ENCODE measurements around the gene ZNF536. TPM values are rescaled to one million over a fixed set of nuclear protein-coding genes. Genes with fewer than 3 reads are reported as not detected.
"Not testable (repeated sequence)": the region's sequence is repeated elsewhere in the genome, so short reads cannot be mapped to it uniquely, and the experiment has no call there.

Gene ZNF536
- polyA plus RNA-seq, 3 donors = 2.7 to 3.4 (median 2.9) TPM

- no peak for DNase-seq (ENCODE audit: extremely low read depth in 1 of 11, low read depth in 9 of 11, low spot score in 4 of 11)
These were observed 80.7 kb downstream of the ZNF536 start for GRCh38 chr19:30452931-30453330.

- DNase-seq (ENCODE audit: extremely low read depth in 1 of 11, low read depth in 9 of 11, low spot score in 4 of 11) = no peak
These were observed 81.6 kb downstream of the ZNF536 start for GRCh38 chr19:30453743-30454142.

GRCh38 chr19:30455881-30456280 lies 83.7 kb downstream of the ZNF536 start:
- DNase-seq (ENCODE audit: extremely low read depth in 1 of 11, low read depth in 9 of 11, low spot score in 4 of 11) = no peak

GRCh38 chr19:30457484-30457883 lies 85.3 kb downstream of the ZNF536 start:
- no peak for DNase-seq (ENCODE audit: extremely low read depth in 1 of 11, low read depth in 9 of 11, low spot score in 4 of 11)

GRCh38 chr19:30459859-30460258 lies 87.7 kb downstream of the ZNF536 start:
- DNase-seq (ENCODE audit: extremely low read depth in 1 of 11, low read depth in 9 of 11, low spot score in 4 of 11) = no peak

- DNase-seq (ENCODE audit: extremely low read depth in 1 of 11, low read depth in 9 of 11, low spot score in 4 of 11) = no peak
These were observed 92.0 kb downstream of the ZNF536 start for GRCh38 chr19:30464162-30464561.

- DNase-seq (ENCODE audit: extremely low read depth in 1 of 11, low read depth in 9 of 11, low spot score in 4 of 11) = not testable (repeated sequence)
These were observed 94.4 kb downstream of the ZNF536 start for GRCh38 chr19:30466598-30466997.

- DNase-seq (ENCODE audit: extremely low read depth in 1 of 11, low read depth in 9 of 11, low spot score in 4 of 11) = no peak
These were observed 95.1 kb downstream of the ZNF536 start for GRCh38 chr19:30467239-30467638.

GRCh38 chr19:30469774-30470173 lies 97.6 kb downstream of the ZNF536 start:
- DNase-seq (ENCODE audit: extremely low read depth in 1 of 11, low read depth in 9 of 11, low spot score in 4 of 11) = no peak

- no peak for DNase-seq (ENCODE audit: extremely low read depth in 1 of 11, low read depth in 9 of 11, low spot score in 4 of 11)
These were observed 99.3 kb downstream of the ZNF536 start for GRCh38 chr19:30471441-30471840.

- no peak for DNase-seq (ENCODE audit: extremely low read depth in 1 of 11, low read depth in 9 of 11, low spot score in 4 of 11)
These were observed 101.2 kb downstream of the ZNF536 start for GRCh38 chr19:30473334-30473867.

- DNase-seq (ENCODE audit: extremely low read depth in 1 of 11, low read depth in 9 of 11, low spot score in 4 of 11) = no peak
These were observed 104.8 kb downstream of the ZNF536 start for GRCh38 chr19:30476997-30477396.

- peak in 2 of 11 donors; percentile 15 to 21 for DNase-seq (ENCODE audit: extremely low read depth in 1 of 11, low read depth in 9 of 11, low spot score in 4 of 11)
These were observed 107.0 kb downstream of the ZNF536 start for GRCh38 chr19:30479231-30479630.

GRCh38 chr19:30480097-30480496 lies 107.9 kb downstream of the ZNF536 start:
- no peak for DNase-seq (ENCODE audit: extremely low read depth in 1 of 11, low read depth in 9 of 11, low spot score in 4 of 11)

- DNase-seq (ENCODE audit: extremely low read depth in 1 of 11, low read depth in 9 of 11, low spot score in 4 of 11) = no peak
These were observed 108.9 kb downstream of the ZNF536 start for GRCh38 chr19:30481063-30481462.

GRCh38 chr19:30481823-30482222 lies 109.6 kb downstream of the ZNF536 start:
- no peak for DNase-seq (ENCODE audit: extremely low read depth in 1 of 11, low read depth in 9 of 11, low spot score in 4 of 11)

- DNase-seq (ENCODE audit: extremely low read depth in 1 of 11, low read depth in 9 of 11, low spot score in 4 of 11) = no peak
These were observed 110.8 kb downstream of the ZNF536 start for GRCh38 chr19:30482956-30483355.

GRCh38 chr19:30486250-30486649 lies 114.1 kb downstream of the ZNF536 start:
- DNase-seq (ENCODE audit: extremely low read depth in 1 of 11, low read depth in 9 of 11, low spot score in 4 of 11) = not testable (repeated sequence)

GRCh38 chr19:30487178-30487577 lies 115.0 kb downstream of the ZNF536 start:
- no peak for DNase-seq (ENCODE audit: extremely low read depth in 1 of 11, low read depth in 9 of 11, low spot score in 4 of 11)

- DNase-seq (ENCODE audit: extremely low read depth in 1 of 11, low read depth in 9 of 11, low spot score in 4 of 11) = no peak
These were observed 116.0 kb downstream of the ZNF536 start for GRCh38 chr19:30488191-30488590.

GRCh38 chr19:30490760-30491159 lies 118.6 kb downstream of the ZNF536 start:
- DNase-seq (ENCODE audit: extremely low read depth in 1 of 11, low read depth in 9 of 11, low spot score in 4 of 11) = no peak
